GM18507 (cell line): Measurements from ENCODE around the gene FETUB.

Experiments
- DNase-seq: peaks from one replicate; pipeline ENCODE4 v3.0.0; 2011; ENCODE audit warnings: low read depth; ENCODE audit not compliant: insufficient read length; ENCODE audit errors: extremely low spot score
- FAIRE-seq: peaks from 2 replicates; lab custom pipeline; 2011; peaks lifted over from hg19 to GRCh38; lab: Jason Lieb, UNC

The FETUB gene

GRCh38 chr3:186612721-186613636 is 27.2 kb upstream of the FETUB start, which contains the start of gene AHSG:
Gene AHSG, plus strand, starts transcription at chr3:186613060. Its CDS starts 82 bp downstream, at chr3:186613142.
- FAIRE-seq (no peak), DNase-seq (no peak)

DNA sequence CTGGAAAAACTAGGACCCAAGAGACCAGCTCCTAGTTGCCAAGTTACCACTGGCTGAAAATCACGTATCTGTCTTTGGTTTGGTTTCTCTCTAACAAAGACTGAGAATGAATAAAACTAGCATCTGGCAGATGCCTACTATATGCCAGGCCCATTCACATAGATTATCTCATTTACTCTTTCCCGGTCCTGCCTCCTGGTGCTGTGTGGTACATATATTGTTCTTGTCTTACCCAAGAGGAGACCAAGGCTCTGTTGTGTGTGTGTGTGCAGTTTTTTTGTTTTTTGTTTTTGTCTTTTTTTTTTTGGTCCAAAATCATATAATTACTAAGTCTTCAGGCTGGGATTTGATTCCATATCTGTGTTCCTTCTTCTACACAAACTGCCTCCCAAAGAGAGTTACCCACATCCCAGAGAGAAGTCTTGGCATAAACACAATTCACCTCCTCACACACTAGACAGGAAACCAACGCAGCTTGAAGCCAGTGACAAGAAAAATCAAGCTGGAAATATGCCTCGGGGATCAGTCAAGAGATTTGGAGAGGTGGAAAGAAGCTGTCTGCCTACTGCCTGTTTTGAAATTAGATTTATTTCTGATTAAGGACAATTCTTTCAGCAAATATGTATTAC is 26.4 kb upstream of the FETUB start:
- FAIRE-seq (no peak), DNase-seq (no peak)

- FAIRE-seq (no peak), DNase-seq (no peak)
Observed at GRCh38 chr3:186614266-186614596, 26.0 kb upstream of the FETUB start.

DNA sequence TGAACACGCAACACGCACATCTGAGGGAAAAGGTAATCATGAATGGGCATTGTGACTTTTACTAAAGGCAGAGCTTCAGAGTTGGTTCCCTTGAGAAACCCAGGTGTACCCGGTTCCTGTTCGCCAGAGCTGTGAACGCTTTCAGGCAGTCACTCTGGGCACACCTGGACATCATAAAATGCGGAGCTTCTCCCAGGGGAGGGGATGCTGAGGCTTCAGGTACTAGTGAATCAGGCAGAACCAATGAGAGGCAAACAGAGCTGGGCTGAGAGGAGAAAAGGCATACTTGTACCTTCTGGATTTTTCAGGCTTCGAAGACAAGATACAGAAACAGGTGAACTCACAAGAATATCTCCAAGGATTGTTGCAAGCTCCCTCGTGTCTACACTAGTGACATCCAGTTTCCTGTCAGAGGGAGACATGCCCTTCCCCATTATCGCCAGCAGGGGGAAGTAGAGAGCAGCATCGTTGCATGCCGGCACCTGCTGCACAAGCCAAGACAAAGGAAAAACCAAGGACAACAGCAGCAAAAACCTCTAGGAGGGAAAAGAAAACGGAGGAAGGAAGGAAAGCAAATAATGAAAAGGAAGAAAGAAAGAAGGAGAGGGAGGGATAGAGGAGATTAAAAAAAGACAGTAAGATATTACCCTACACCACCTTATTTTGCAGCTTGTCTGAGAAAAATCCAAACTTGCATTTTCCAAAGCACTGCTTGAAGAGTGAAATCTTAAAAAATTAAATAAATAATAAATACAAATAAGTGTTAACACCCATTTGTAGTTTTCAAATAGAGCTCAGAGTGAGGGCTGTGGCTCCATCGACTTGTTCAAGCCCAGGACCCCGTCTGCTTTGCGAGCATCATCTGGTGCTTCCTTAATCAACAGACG is 25.4 kb upstream of the FETUB start:
- FAIRE-seq = peak; percentile 86
- peak; percentile 54 for DNase-seq

DNA sequence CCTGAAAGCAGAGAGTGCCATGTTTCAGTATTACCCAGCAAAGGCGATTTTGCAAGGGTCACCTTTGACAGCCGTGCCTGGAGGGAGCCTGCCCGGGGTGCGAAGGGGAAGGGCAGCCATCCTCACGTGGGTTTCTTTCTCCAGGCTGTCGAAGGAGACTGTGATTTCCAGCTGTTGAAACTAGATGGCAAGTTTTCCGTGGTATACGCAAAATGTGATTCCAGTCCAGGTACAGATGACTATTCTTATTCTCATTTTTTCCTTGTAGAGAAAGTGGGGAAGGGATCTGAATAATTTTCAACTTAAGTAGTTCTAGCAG is 23.9 kb upstream of the FETUB start:
- FAIRE-seq (no peak), DNase-seq (no peak)

GRCh38 chr3:186617036-186617946 is 22.9 kb upstream of the FETUB start:
- FAIRE-seq = peak; percentile 95
- peak; percentile 82 for DNase-seq

GRCh38 chr3:186618318-186618938 is 21.8 kb upstream of the FETUB start:
- DNase-seq (no peak), FAIRE-seq (no peak)

DNA sequence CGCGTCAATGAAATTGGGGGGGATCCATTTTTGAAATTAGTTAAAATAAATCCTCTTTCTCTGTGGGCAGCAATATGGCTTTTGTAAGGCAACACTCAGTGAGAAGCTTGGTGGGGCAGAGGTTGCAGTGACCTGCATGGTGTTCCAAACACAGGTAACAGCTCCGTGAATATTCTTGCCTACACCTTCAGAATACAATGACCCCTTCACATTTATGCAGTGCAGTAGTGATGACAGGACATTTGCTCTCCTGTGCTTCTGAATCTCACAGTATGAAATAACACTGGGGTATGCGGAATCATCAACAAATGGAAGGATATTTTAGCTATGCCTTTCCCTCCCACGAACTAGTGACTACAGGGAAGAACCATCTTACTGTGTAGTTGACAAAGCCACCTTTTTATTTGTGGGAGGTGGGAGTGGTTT is 20.4 kb upstream of the FETUB start:
- FAIRE-seq = no peak

DNA sequence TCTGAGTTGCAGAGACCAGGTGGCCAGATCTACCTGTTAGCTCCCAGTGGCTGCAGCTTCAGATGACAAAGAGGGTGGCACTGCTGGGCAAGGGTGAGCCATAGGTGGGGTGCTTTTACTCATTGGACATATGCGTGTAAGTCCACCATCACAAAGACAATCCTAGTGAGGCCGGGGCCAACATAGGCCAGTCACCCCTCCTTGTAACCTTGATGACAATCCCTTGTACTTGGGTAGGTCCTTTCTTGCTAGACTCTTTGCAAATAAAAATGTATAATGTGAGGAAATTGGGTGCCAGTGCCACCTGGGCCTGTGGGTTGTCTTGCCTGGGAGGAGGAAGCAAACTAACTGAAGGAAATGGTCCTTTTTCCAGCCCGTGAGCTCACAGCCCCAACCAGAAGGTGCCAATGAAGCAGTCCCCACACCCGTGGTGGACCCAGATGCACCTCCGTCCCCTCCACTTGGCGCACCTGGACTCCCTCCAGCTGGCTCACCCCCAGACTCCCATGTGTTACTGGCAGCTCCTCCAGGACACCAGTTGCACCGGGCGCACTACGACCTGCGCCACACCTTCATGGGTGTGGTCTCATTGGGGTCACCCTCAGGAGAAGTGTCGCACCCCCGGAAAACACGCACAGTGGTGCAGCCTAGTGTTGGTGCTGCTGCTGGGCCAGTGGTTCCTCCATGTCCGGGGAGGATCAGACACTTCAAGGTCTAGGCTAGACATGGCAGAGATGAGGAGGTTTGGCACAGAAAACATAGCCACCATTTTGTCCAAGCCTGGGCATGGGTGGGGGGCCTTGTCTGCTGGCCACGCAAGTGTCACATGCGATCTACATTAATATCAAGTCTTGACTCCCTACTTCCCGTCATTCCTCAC is 19.7 kb upstream of the FETUB start:
- FAIRE-seq (no peak), DNase-seq (no peak)

More for the DNA sequence above, 20.4 kb upstream of the FETUB start:
- DNase-seq = no peak

DNA sequence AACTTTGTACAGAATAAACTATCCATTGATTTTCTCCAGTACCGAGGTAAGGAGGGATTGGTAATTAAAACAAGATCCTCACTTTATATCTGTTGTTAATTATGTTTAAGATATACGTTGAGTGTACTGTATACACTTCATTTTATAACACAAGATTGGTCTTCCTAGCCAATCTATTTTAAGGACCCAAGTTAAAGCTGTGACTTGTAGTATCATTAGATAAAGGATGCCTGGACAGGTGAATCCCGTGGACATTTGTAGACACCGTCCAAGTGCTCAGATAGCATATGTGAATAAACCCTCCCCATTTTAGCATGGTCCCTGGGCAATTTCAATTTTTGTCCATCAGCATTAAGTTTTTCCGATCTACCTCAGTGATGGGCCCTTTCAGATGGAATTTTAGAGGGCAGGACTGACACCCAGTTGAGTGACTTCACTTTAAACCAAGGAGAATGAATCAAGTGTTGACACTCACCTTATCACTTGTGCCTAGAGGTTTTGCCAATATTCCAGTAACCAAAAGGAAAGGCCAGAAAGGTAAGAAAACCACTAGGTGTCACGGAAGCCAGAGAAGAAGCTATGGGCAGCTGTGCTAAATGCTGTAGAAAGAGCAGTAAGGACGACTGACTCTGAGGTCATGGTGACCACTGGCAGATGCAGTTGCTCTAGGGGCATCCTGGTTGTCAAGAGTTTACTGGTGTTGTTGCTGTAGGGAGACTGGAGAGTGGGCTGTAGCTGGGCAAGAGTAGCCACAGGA is 18.1 kb upstream of the FETUB start:
- FAIRE-seq (no peak), DNase-seq (no peak)

GRCh38 chr3:186622651-186623310 is 17.4 kb upstream of the FETUB start:
- DNase-seq (no peak), FAIRE-seq (no peak)

- FAIRE-seq (no peak), DNase-seq (no peak)
Observed at GRCh38 chr3:186624598-186624997, 15.6 kb upstream of the FETUB start.

- no peak for FAIRE-seq
- no peak for DNase-seq
Observed at GRCh38 chr3:186625600-186626042, 14.6 kb upstream of the FETUB start.

GRCh38 chr3:186626254-186626847 is 13.8 kb upstream of the FETUB start:
- no peak for DNase-seq
- no peak for FAIRE-seq

DNA sequence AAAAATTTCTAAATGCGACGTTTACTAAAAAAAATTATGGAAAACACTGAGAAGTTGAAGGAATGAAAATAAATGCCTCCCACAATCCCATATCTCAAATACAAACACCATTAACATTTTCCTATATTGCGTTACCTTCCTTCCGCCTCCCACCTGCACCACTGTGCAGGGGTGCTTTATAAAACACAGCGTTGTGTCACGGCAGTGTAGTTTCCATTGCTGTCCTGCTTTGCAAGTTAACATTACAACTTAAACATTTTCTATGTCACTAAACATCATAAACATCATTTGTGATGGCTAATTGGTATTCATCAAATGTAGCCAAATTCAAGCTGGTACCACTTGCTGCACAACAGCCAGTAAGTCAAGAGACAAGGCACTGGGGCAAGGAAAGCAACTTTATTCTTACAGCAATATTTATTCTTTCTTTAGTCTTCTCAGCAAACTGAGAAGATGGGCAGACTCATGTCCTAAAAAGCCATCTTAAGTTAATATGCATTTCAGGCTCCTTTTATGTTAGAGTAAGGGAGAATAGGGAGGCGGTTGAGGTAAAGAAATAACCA is 12.3 kb upstream of the FETUB start:
- FAIRE-seq = no peak
- DNase-seq = no peak

- FAIRE-seq (no peak), DNase-seq (no peak)
Observed at GRCh38 chr3:186628756-186629155, 11.4 kb upstream of the FETUB start.
